Spleen (tissue), 11 donors: Measurements from ENCODE around the gene PRG3. TPM values are rescaled to one million over a fixed set of nuclear protein-coding genes. Genes with fewer than 3 reads are reported as not detected.
A peak's percentile ranks its signal among the peaks of the same experiment; 100 is the strongest.
"Not testable (repeated sequence)": the region's sequence is repeated elsewhere in the genome, so short reads cannot be mapped to it uniquely, and the experiment has no call there.

Experiments
- DNase-seq: peaks from one replicate; pipeline ENCODE4 v3.0.0-alpha.2; 2020
- H3K27ac ChIP-seq, 8 donors: fragments of 200-600 bp; sonication (generic) in 7 of 8; 1 replicate in 4 of 8; 2 replicates in 4 of 8; pipeline versions ENCODE4 v1.5.0 to v1.8.0; 2016 to 2021; ENCODE audit warnings: inconsistent platforms in 4 of 8, mild to moderate bottlenecking in 4 of 8, moderate library complexity in 1 of 8
- H3K27me3 ChIP-seq, 7 donors: fragments of 200-600 bp; sonication (generic) in 6 of 7; replicated peaks in 1 of 7; 1 replicate in 4 of 7; 2 replicates in 3 of 7; pipeline versions ENCODE4 v1.5.0 to v1.8.0; 2016 to 2021; ENCODE audit warnings: inconsistent platforms in 3 of 7, mild to moderate bottlenecking in 1 of 7
- H3K36me3 ChIP-seq, 6 donors: fragments of 200-600 bp; sonication (generic) in 5 of 6; 1 replicate in 4 of 6; 2 replicates in 2 of 6; pipeline versions ENCODE4 v1.5.0 to v1.8.0; 2016 to 2021; ENCODE audit warnings: inconsistent platforms in 2 of 6
- H3K4me1 ChIP-seq, 6 donors: fragments of 200-600 bp; sonication (generic) in 5 of 6; 1 replicate in 3 of 6; 2 replicates in 3 of 6; pipeline versions ENCODE4 v1.5.0 to v1.8.0; 2016 to 2021; ENCODE audit warnings: inconsistent platforms in 3 of 6
- H3K4me3 ChIP-seq, 8 donors: fragments of 200-600 bp; sonication (generic) in 7 of 8; 1 replicate in 4 of 8; 2 replicates in 4 of 8; pipeline versions ENCODE4 v1.5.0 to v1.8.0; 2016 to 2021; ENCODE audit warnings: inconsistent platforms in 4 of 8, mild to moderate bottlenecking in 4 of 8, moderate library complexity in 2 of 8
- H3K9me3 ChIP-seq, 8 donors: fragments of 200-600 bp; sonication (generic) in 7 of 8; 1 replicate in 4 of 8; 2 replicates in 4 of 8; pipeline versions ENCODE4 v1.5.0 to v1.8.0; 2016 to 2021; ENCODE audit warnings: inconsistent platforms in 4 of 8
- POLR2A ChIP-seq, 3 donors: fragments of 450-650 bp; IDR thresholded peaks; one replicate each; pipeline ENCODE4 v1.5.1; 2017; ENCODE audit warnings: antibody characterized with exemption in 3 of 3, mild to moderate bottlenecking in 1 of 3
- POLR2AphosphoS5 ChIP-seq, 3 donors: sonication (generic); formaldehyde crosslinking; IDR thresholded peaks; one replicate each; pipeline ENCODE4 v1.5.1; 2017; ENCODE audit warnings: antibody characterized with exemption in 3 of 3
- WGBS, 5 donors: extraction: QIAGEN DNeasy Blood & Tissue Kit in 3 of 5; methylation state at CpG; one replicate each; pipeline versions ENCODE4 v1.1.5 to v1.1.7; 2013 to 2018; 5-methylcytosine and 5-hydroxymethylcytosine counted together
- intact Hi-C: fragments of 100-400 bp; cut with DNase I; formaldehyde crosslinking; loops from one replicate; pipeline ENCODE4 v1.15.0; 2023; ENCODE audit warnings: low total_unique reads
- polyA plus RNA-seq, 3 donors: library from polyadenylated mRNA; stranded (reverse); fragments of 200-250 nt; gene quantifications; one replicate each; pipeline ENCODE4 v1.2.1, GENCODE V29; 2013
- total RNA-seq, 7 donors: library from RNA; depleted of rRNA in 3 of 7; stranded (reverse); fragments of >200 nt in 3 of 7; fragmentation: NEBNext Ultra II Directional in 4 of 7; extraction: Animal tissue kit (Norgen Biotek cat#: 25700) in 4 of 7; gene quantifications; one replicate each; pipeline versions ENCODE4 v1.1.0 to v1.2.1, GENCODE V29; 2016 to 2021
- TF ChIP-seq, protein P1 (sequence below), 11 experiments: fragments of 200-600 bp in 7 of 11; fragments of 450-650 bp in 4 of 11; sonication (generic) in 4 of 11; IDR thresholded peaks in 8 of 11; conservative IDR thresholded peaks in 3 of 11; 1 replicate in 7 of 11; 2 replicates in 4 of 11; pipeline versions ENCODE4 v1.4.0 to v1.8.0; 2016 to 2021; ENCODE audit warnings: antibody characterized with exemption in 11 of 11, inconsistent platforms in 4 of 11, mild to moderate bottlenecking in 1 of 11
- donor health status: healthy with polysubstance abuse.
- donor health status: DM: no; HTN: no; CAD: no; lungs with moderate emphysema.
- donor health status: DM: no; HTN: no; CAD: no.
- donor health status: Bipolar disorder and iron deficiency.
- donor health status: healthy.
- donor health status: DM: no; HTN: no; CAD: no.
- donor health status: DM: yes; HTN: yes; CAD: no.

The PRG3 gene
- total and polyA plus RNA-seq, 10 donors, result 0.36 to 5.1 (median 1.1) TPM; not detected in 1

GRCh38 chr11:57340039-57340615, 40.8 kb downstream of the PRG3 start:
- no peak overlapping the region for H3K4me3 ChIP-seq
- H3K9me3 ChIP-seq, result no peaks in the 10 kb centered on the region
- H3K4me1 ChIP-seq, result peaks cover 0 to 13% (median 9%) of the 10 kb centered on the region in 6 donors
- no peak for TF ChIP-seq POLR2AphosphoS5 (IDR thresholded peaks at IDR 0.05)
- no peak for TF ChIP-seq POLR2A (IDR thresholded peaks at IDR 0.05)
- TF ChIP-seq, protein P1, sequence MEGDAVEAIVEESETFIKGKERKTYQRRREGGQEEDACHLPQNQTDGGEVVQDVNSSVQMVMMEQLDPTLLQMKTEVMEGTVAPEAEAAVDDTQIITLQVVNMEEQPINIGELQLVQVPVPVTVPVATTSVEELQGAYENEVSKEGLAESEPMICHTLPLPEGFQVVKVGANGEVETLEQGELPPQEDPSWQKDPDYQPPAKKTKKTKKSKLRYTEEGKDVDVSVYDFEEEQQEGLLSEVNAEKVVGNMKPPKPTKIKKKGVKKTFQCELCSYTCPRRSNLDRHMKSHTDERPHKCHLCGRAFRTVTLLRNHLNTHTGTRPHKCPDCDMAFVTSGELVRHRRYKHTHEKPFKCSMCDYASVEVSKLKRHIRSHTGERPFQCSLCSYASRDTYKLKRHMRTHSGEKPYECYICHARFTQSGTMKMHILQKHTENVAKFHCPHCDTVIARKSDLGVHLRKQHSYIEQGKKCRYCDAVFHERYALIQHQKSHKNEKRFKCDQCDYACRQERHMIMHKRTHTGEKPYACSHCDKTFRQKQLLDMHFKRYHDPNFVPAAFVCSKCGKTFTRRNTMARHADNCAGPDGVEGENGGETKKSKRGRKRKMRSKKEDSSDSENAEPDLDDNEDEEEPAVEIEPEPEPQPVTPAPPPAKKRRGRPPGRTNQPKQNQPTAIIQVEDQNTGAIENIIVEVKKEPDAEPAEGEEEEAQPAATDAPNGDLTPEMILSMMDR (IDR thresholded peaks at IDR 0.05 in 8 of 11, conservative IDR thresholded peaks at IDR 0.05 in 3 of 11), result no peak
- DNase-seq, result peak; percentile 59
- no peak overlapping the region for H3K27ac ChIP-seq
- intact Hi-C loops, result loop anchor here (10.0 kb wide), 1 partner anchor 305 kb away; the partner anchor contains the start of gene YPEL4
- no peaks in the 10 kb centered on the region for H3K27me3 ChIP-seq
- H3K36me3 ChIP-seq, result no peaks in the 10 kb centered on the region
- 54 to 58% (median 55%) methylated on average over 11 to 12 of the region's 12 CpGs for WGBS, 5 donors

- Histone ChIP-seq H3K9me3 (no peaks in the 10 kb centered on the region), H3K4me3 (no peak overlapping the region), H3K4me1 (peaks cover 0 to 21% (median 17%) of the 10 kb centered on the region in 6 donors), H3K27me3 (no peaks in the 10 kb centered on the region), H3K27ac (no peak overlapping the region), H3K36me3 (peaks cover 0 to 2% (median 0%) of the 10 kb centered on the region in 6 donors)
- 70 to 88% (median 75%) methylated on average over 5 of the region's 5 CpGs for WGBS, 5 donors
- peak; percentile 56 for DNase-seq
- intact Hi-C loops, result no loop called here
- TF ChIP-seq POLR2AphosphoS5 (IDR thresholded peaks at IDR 0.05), result no peak
- TF ChIP-seq, protein P1 (IDR thresholded peaks at IDR 0.05 in 8 of 11, conservative IDR thresholded peaks at IDR 0.05 in 3 of 11), result no peak
- TF ChIP-seq POLR2A (IDR thresholded peaks at IDR 0.05), result no peak
Observed at GRCh38 chr11:57339328-57339727, 41.6 kb downstream of the PRG3 start.

- Histone ChIP-seq H3K36me3 (peaks cover 0 to 14% (median 3%) of the 10 kb centered on the region in 6 donors), H3K27me3 (no peaks in the 10 kb centered on the region), H3K4me1 (peaks cover 0 to 33% (median 22%) of the 10 kb centered on the region in 6 donors), H3K27ac (no peak within 1 kb of the TSS), H3K9me3 (no peaks in the 10 kb centered on the region), H3K4me3 (no peak within 1 kb of the TSS)
- peak; percentile 71 for DNase-seq
- WGBS, 5 donors, result 49 to 70% (median 63%) methylated on average over 3 to 4 of the region's 4 CpGs
- no peak for TF ChIP-seq POLR2A (IDR thresholded peaks at IDR 0.05)
- TF ChIP-seq POLR2AphosphoS5 (IDR thresholded peaks at IDR 0.05), result no peak
- TF ChIP-seq, protein P1 (IDR thresholded peaks at IDR 0.05 in 8 of 11, conservative IDR thresholded peaks at IDR 0.05 in 3 of 11), result no peak
- intact Hi-C loops, result no loop called here
Observed at GRCh38 chr11:57338142-57338541, 42.8 kb downstream of the PRG3 start, which contains the start of gene P2RX3. TSS of gene P2RX3 (plus strand) at chr11:57338352. CDS start at chr11:57338551, 199 bp downstream.

DNA sequence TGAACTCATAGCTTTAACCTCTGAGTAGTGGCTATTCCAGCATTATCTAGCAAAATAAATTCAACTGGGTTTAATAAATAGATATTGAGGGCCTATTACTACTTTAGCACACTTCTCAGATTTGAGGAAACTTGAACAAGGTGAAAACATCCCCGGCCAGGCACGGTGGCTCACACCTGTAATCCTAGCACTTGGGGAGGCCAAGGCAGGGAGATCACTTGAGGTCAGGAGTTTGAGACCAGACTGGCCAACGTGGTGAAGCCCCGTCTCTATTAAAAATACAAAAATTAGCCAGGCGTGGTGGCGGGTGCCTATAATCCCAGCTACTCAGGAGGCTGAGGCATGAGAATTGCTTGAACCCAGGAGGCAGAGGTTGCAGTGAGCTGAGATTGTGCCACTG, 44.1 kb downstream of the PRG3 start:
- H3K4me3 ChIP-seq, H3K27me3 ChIP-seq, intact Hi-C loops, H3K9me3 ChIP-seq: not testable (repeated sequence)
- Histone ChIP-seq H3K36me3 (peaks cover 0 to 26% (median 15%) of the 10 kb centered on the region in 6 donors), H3K4me1 (peaks cover 0 to 35% (median 22%) of the 10 kb centered on the region in 6 donors), H3K27ac (peak overlapping the region in 4 of 8 donors; percentile 91 to 96 (median 94))
- peak; percentile 66 for DNase-seq
- WGBS, 5 donors, result 88 to 98% (median 95%) methylated on average over 6 of the region's 6 CpGs
